CD4-positive, alpha-beta T cell treated with Interferon alpha-2 for 1 hour (primary cell): Measurements from ENCODE around the gene WDR90.

Experiments
- DNase-seq, 2 donors: peaks; one replicate each; pipeline ENCODE4 v3.0.0-alpha.2; 2020 to 2022

The WDR90 gene

GRCh38 chr16:640614-641013, 8.6 kb upstream of the WDR90 start:
- no peak for DNase-seq

DNA sequence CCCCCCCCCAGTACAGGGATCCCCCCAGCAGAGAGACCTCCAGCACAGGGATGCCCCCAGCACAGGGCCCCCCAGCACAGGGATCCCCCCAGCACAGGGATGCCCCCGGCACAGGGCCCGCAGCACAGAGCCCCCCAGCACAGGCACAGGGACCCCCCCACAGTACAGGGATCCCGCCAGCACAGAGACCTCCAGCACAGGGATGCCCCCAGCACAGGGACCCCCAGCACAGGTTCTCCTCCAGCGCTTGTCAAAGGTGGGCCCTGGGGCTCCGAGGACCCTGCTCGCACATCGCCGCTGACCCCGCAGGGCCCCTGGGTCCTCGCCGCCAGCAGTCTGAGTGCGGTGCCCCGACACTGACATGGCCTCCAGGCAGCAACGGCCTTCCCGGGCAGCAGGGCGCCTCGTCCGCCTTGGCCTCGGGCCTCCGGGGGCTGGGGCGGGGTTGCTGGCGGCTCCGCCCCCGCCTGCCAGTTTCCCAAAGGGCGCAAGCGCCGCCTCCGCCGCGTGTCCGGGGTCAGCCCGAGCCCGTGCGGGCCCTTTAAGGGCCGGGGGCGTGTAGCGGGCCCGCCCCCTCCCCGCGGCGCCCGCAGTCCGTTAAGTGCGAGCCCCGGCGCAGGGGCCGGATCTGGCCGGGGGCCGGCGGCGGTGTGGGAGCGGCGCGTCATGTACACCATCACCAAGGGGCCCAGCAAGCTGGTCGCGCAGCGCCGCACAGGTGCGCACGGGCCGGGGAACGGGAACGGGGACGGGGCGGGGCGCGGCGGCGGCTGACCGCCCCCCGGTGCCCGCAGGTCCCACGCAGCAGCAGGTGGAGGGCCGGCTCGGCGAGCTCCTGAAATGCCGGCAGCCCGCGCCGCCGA, 7.6 kb upstream of the WDR90 start, which contains the start of gene MCRIP2:
TSS of gene MCRIP2 (plus strand) at position 503 of the 863 bp plus-strand sequence. CDS start at position 667, 164 bp downstream.
- DNase-seq = peak; percentile 58 to 73

GRCh38 chr16:642189-643049, 6.7 kb upstream of the WDR90 start:
- peak; percentile 39 to 40 for DNase-seq

DNA sequence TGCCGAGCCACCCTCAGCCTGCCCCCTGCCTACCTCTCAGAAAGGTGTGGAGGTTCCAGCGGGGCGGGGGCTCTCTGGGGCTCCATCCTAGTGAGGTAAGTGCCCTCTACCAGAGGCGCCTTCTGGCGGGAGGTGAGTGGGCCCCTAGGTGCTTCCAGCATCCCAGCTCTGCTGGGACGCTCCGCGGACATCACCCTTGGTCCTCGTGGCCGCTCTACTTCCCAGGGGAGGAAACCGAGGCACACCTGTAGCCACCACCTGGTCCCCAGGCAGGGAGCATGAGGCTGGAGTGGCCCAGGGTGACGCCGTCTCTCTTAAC, 6.2 kb upstream of the WDR90 start:
- DNase-seq = no peak

DNA sequence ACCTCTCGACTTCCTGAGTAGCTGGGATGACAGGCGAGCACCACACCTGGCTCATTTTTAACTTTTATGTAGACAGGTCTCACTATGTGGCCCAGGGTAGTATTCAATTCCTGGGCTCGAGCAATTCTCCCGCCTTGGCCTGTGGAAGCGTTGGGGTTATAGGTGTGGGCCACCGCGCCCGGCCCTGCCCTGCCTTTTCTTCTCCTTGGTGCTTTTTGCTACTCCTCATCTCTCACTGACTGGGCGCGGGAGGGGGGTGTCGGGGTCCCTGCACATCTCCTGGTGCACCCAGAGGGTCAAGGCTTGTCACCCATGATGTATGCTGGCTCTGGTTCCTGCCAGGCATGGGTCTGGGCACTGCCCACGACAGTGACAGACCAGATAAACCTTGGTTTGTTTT, 4.6 kb upstream of the WDR90 start:
- DNase-seq = no peak

DNA sequence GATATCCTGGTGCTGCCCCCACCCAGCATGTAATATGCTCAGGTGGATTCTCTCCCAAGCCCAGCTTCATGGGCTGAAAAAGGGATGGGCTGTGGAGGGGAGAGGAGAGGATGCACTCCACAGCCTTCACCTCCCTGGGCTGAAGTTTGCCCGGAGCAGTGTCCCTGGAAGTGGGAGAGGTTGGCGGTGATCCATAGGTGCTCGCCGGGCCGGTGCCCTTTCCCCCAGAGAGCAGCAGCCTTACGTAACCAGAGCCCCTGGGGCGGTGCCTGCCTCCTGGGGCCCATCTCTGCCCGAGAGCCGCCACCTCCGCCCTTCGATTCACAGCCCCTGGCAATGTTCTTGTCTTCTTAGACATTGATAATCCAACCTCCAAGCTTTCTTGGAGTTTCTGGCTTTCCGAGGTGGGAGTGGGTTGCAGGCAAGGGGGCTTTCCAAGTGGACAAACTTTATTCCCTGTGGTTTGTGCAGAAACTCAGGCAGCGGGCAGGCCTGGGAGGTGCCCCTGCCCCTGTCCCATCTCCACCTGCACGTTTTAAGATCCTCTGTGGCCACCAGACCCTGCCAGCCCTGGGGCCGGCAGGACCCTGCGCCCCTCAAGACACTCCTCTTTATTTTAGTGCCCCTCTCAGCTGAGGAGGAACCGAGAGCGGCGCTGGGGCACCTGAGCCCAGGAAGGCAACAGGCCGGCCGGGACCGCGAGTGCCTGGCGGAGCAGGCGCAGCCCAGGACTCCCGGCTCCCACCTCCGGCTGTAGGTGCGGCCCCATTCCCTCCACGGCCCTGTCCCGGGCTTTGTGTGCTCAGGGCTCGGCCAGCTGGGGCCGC, 3.1 kb upstream of the WDR90 start:
- DNase-seq = no peak

DNA sequence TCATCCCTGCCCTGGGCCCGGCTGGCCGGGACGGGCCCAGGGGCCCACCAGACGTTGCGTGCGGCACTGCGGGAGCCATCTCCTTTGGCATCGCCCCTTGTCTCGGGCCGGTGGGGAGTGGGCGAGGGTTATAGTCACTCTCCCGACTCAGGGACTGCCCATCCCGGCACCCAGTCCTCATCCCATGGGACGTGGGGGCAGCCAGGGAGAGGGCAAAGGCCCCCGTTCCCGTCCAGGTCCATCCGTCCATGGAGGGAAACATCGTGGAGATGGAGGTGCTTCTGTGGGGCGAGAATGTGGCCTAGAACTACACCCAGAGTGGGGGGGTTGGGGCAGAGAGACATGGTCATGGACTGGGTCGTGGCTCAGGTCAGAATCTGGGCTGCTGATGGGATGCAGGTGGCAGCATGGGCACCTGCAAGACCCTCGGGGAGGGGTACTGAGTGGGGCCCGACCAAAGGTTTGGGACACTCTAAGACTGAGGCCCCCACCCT, 2.4 kb upstream of the WDR90 start:
- no peak for DNase-seq

DNA sequence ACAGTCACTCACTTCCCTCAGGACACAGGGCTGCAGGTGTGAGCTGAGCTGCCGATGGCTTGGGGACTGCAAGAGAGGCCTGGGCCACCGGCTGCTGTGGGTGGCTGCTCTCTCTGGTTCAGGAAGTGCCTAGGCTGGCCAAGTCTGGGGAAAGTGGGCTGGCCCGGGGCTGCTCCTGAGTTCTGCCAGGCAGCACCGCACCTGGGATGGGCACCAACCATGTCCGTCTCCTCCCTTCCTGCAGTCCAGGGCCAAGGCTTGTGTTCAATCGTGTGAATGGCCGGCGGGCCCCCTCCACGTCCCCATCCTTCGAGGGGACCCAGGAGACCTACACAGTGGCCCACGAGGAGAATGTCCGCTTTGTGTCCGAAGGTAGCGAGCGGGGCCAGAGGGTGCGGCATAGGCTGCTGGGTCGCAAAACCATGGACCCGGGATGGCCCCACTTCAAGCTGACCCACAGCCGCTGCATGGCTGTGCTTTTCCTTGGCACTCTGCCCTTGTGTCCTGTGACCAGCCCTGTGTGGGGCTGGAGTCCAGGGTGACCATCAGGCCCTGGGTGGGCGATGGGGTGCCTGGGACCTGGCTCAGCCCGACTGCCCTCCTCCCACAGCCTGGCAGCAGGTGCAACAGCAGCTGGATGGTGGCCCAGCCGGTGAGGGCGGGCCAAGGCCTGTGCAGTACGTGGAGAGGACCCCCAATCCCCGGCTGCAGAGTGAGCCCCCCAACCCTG, 1.8 kb upstream of the WDR90 start:
- no peak for DNase-seq

DNA sequence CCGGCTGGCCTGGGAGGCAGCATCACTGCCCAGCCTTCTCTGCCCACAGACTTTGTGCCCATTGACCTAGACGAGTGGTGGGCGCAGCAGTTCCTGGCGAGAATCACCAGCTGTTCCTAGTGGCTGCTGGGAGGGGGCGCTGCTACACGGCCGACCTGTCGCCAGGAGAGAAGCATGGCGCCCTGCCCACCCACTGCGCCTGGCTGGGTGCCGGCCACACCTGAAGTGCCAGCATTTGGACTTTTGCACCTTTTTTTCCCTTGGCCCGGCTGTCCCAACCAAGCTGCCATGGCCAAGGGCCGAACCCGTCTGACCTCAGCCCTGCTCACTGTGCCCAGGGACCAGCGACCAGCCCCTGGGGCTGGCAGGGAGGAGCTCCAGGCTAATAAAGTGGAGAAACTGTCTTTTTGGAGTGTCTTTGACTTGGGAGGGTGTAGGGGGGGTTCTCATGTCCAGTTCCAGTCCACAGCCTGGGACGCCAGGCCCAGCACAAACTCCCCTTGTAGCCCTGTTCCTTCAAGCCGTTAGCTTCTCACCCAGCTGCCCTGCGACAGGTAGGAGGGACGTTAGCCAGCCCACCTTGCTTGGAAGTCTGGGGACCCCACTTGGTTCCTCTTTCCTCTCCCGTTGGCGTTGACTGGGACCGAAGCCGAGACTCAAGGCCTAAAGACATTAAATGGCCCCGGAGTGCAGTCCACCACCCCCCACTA, 939 bp upstream of the WDR90 start:
- DNase-seq = peak in 1 of 2 donors; percentile 40

- no peak for DNase-seq
Measured at GRCh38 chr16:649631-650030, 466 bp downstream of the WDR90 start.

- DNase-seq = no peak
Measured at GRCh38 chr16:651844-652243, 2.7 kb downstream of the WDR90 start.

DNA sequence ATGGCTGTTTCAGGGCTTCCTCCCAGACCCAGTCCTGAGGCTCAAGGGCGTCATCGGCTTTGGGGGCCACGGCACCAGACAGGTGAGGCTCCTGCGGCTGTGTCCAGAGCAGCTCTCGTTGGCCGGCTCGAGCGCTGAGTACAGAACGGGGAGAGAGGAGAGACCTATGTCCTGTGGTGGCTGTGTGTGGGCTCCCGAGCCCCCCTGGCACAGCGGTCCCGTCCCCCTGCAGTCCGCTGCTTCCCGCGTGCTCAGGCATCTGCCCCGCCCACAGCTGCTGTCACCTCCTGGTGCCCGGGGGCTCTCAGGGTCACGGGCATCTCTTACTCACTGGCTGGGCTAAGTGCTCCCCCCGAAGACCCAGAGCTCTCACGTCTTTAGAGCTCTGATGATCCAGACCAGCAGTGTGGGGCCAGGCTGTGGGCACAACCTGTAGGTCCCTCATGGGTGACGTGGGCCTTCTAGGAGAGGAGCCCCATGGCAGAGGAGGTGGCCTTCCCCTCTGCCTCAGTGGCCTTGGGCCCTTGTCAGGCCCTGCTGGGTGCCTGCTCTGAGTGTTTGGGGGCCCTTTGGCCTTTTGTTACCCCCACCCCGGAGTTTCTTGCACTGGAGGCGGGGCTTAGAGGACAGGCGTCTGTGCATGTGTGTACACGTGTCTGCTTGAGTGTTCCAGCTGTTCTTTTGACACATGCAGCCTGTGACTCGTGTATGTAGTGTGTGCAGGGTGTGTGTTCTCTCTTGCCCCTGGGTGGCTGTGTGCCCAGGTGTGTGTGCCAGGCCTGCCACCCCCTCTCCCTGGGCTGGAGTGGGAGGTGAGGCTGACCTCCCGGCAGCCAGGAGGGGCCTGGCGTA, 3.5 kb downstream of the WDR90 start:
- no peak for DNase-seq

DNA sequence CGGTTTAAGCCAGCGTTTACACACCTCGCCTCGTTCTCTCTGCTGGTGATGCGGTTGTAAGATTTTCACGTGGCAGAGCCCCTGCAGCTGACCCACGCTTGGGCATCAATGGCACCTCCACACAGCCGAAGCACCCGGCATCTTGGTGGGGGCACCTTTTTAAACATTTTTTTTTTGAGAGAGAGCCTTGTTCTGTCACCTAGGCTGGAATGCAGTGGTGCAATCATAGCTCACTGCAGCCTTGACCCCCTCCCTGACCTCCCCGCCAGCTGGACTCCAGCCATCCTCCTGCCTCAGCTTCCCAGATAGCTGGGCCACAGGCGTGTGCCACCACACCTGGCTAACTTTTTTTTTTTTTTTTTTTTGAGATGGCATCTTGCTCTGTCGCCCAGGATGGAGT, 4.9 kb downstream of the WDR90 start:
- DNase-seq = no peak

- DNase-seq = no peak
Measured at GRCh38 chr16:657487-657886, 8.3 kb downstream of the WDR90 start.

GRCh38 chr16:658679-659571, 9.8 kb downstream of the WDR90 start:
- DNase-seq = no peak

GRCh38 chr16:659618-660017, 10.5 kb downstream of the WDR90 start:
- DNase-seq = no peak

DNA sequence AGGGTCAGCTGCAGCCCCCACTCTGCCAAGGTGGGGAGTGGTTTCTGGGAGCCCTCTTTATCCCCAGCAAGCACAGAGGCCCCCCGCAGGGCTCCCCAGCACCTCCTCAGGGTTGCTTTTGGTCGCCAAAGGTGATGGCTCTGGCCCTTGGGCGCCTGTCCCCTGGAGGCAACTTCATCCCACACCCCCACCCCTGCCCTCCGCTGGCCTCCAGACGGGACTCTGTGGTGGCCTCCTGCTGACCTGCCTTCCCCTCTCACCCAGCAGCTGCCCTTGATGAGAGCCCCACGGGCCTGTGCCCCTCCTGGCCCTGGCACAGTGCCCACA, 10.9 kb downstream of the WDR90 start:
- no peak for DNase-seq

GRCh38 chr16:660459-661183, 11.5 kb downstream of the WDR90 start:
- peak; percentile 72 to 78 for DNase-seq
